NCI-H526 (cell line): Measurements from ENCODE around the gene ZNF648.
"Not testable (repeated sequence)": the region's sequence is repeated elsewhere in the genome, so short reads cannot be mapped to it uniquely, and the experiment has no call there.

Source experiments
- DNase-seq, 2 experiments: peaks; one replicate each; lab custom pipeline; 2025; lab: John Stamatoyannopoulos, UW

ZNF648 gene

GRCh38 chr1:182061594-182061993, at the start of gene ZNF648:
ZNF648 (minus strand) TSS chr1:182061712; CDS start chr1:182058010, 3,702 bp downstream.
- DNase-seq = peak in 1 of 2 experiments; percentile 24

GRCh38 chr1:182110635-182111034, 49.1 kb upstream of the ZNF648 start:
- no peak for DNase-seq

DNA sequence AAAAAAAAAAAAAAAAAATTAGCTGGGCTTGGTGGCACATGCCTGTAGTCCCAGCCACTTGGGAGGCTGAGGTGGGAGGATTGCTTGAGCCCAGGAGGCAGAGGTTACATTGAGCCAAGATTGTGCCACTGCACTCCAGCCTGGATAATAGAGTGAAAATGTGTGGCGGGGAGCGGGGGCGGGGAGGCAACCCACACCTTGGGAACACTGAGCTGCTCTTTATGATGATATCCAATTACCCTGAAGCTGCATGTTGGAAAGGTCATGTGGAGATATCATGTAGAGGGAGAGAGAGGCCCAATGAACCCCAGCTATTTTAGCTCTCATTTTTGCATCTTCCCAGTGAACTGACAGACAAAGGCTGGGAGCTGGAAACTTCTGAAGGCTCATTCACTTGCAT, 48.3 kb upstream of the ZNF648 start:
- peak in 1 of 2 experiments; percentile 25 for DNase-seq

GRCh38 chr1:182107209-182107608, 45.7 kb upstream of the ZNF648 start:
- DNase-seq = no peak

GRCh38 chr1:182102043-182102416, 40.5 kb upstream of the ZNF648 start:
- no peak for DNase-seq

DNA sequence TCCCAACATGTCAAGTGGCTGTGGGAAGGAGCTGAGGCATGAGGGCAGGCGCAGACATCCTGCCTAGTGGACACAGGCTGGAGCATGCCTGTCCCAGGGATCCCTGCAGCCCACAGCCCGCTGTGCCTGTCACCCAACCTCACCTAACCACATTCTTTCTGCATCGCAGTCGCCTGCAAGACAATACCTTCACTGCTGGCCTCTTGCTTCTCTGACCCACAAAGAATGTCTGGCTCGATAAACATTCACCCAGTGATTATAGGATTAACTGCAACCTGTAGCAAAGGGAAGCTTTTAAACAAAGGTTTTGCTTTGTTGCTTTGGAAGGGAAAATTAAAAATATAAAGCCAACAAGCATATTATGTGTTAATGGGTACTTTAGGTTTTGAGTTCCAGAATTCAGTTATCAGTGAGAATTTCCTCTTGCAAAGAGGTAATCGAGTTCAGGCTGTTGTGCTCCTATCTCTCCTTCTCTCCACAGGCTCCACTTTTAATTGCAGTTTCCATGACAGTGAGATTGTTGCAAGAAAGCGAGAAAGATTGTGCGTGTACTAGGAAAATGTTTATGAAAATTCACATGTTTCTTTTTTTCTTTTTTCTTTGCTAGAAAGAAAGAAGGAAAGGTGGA, 40.0 kb upstream of the ZNF648 start:
- DNase-seq = peak in 1 of 2 experiments; percentile 37

GRCh38 chr1:182098301-182098700, 36.8 kb upstream of the ZNF648 start:
- DNase-seq = no peak

- DNase-seq = peak; percentile 94 to 98
Measured at GRCh38 chr1:182095946-182096345, 34.4 kb upstream of the ZNF648 start.

- not testable (repeated sequence) for DNase-seq
Measured at GRCh38 chr1:182094514-182095005, 33.0 kb upstream of the ZNF648 start.

- DNase-seq = no peak
Measured at GRCh38 chr1:182093781-182094180, 32.3 kb upstream of the ZNF648 start.

DNA sequence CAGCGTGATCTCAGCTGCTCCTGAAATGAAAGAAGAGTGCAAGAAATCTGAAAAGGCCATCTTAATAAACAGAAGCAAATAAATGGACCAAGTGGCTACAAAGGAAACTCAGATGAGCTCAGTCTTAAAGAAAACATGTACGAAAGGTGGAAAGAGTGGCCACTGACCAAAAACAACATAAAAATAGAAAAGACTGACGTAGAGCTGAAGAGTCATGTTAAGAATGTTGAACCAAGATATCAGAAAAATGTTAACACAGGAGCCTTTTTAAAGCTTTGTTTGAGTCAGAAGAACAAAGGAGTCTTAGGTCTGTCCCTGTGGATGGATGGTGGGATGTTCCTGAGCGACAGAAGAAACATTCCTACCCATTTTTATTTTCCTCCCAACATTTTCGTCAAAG, 30.8 kb upstream of the ZNF648 start:
- DNase-seq = no peak

- no peak for DNase-seq
Measured at GRCh38 chr1:182091083-182091482, 29.6 kb upstream of the ZNF648 start.

DNA sequence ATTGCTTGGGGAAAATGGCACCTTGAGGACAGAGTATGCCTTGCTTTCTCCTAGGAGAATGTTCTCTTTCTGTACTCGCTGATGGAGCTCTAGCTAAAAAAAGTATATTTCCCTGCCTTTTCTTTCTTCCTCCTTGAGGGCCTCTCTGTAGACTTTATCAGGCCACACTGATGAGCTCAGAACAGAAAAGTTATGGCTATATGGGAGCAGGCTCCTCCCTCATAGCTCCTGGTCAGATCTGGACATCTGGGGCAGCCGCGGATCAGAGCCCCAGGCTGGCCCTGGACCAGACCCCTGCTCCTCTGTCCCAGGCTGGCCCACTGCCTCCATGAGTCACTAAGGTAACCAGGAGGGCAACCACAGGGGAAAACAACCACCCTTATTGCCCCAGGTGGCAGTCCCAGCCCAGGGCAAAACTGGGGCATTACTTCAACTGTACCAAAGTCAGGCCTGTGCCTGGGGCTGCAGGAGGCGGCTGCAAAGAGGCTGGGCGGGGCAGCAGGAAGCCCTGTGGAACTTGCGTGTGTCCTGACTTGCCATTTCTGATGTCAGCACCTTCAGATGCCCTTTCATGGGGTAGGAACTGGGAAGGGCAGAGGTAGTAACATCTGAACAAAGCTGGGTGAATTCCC, 26.3 kb upstream of the ZNF648 start:
- no peak for DNase-seq

GRCh38 chr1:182087304-182087703, 25.8 kb upstream of the ZNF648 start:
- DNase-seq = no peak

DNA sequence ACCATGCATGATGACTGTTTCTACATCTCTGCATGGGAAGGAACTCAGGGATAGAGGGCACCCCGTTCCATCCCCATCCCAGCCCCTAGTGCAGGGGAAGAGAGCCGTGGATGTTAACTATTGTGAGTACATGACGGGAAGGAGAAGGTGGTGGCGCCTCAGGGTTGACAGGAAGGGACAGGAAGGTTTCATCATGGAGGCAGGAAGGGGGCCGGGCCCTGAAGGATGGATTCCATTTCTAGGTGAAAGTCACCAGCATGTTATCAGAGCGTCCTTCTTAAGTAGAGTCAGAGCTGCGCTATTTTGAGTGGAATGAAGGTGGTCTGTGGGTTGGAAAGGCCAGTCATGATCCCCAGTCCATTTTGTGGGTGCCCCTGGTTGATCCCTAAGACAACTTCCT, 25.1 kb upstream of the ZNF648 start:
- DNase-seq = no peak

GRCh38 chr1:182086136-182086535, 24.6 kb upstream of the ZNF648 start:
- no peak for DNase-seq

DNA sequence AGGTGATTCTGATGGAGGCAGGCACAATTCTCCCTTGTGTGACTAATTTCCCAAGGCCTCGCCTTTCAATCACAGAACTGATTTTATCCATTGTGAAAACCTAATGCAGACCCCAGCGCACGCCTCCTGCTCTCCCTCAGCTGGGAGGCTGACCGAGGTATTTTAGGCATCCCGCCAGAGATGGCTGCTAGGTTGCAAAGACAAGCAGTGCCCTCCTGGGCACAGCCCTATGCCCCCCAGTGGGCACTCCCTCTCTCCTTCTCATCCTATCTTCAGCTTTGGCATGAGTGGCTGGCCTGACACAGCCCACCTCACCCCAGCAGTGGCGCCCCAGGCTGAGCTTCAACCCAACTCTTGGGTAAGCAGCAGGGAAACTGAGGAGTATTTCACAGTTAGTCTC, 24.2 kb upstream of the ZNF648 start:
- no peak for DNase-seq

- peak; percentile 89 to 99 for DNase-seq
Measured at GRCh38 chr1:182084487-182085316, 23.2 kb upstream of the ZNF648 start.

DNA sequence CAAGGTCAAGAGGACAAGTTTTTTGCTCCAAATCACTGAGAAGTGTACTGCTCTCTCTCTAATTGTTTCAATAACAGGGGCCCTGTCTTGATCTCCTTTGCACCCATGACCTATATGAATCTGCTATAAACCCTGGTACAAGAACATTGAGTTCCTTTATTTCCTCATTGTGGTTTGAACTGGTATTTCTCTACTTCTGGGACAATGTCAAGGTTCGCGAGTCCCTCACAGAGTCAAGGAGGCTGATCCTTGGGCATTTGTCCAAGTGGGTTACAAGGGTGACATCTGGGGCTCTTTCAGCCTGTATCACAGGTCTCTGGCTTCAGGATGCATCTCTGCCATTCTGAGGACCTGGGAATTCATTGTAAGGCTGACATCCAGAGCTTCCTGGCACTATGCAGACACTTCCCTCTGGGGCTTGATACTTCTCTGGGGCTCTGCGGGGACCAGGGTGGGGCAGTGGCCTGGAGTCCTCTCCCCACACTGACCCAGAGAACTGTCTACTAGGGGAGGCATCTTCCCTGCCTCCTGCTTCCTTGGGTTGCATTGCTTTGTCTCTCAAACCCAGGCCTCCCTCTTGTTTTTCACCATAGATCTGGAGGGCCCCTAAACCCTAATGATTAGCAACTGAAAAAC, 22.5 kb upstream of the ZNF648 start:
- no peak for DNase-seq

DNA sequence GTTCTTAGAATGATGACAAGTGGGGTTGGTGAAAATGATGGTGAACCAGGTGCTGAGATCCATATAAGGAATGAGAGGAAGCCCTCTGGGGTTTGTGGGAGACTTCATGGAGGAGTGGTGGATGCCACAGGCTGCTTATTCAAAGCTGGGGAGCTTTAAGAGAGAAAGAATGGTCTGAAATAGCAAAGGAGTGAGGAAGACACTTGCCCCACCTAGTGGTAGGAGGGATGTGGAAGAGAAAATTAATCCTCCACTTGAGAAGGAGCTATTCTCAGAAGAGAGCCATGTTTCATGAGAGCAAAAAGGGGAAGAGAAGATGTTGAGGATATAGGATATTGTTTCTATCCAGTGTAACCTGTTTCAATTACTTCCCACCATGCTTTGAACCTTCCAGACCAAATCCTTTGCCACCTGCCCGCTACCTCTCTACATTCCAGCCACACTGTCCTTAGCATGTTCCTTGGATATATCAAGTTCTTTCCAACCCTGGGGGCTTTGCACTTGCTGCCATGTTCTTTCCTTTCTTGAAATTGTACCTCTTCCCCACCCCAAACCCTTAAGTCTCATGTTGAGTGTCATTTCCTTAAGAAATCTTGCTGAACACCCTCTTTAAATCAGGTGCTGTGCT, 19.6 kb upstream of the ZNF648 start:
- peak; percentile 50 to 87 for DNase-seq

DNA sequence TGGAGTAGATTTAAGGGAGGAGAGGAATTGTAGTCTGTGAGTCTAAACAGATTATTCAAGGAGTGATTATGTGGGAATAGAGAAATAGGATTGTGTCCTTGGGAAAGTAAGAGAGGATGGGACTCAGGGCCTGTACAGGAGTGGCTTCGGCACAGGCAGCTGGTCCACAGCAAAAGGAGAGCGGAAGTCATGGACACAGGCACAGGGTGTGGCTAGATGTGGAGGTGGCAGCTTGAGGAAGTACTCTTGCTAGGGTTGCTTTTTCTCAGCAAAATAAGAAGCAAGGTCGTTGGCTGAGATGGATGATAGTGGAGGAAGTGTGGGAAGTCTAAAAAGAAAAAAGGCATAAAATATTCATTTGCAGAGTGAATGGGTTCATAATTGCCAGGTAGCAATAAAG, 18.5 kb upstream of the ZNF648 start:
- no peak for DNase-seq

DNA sequence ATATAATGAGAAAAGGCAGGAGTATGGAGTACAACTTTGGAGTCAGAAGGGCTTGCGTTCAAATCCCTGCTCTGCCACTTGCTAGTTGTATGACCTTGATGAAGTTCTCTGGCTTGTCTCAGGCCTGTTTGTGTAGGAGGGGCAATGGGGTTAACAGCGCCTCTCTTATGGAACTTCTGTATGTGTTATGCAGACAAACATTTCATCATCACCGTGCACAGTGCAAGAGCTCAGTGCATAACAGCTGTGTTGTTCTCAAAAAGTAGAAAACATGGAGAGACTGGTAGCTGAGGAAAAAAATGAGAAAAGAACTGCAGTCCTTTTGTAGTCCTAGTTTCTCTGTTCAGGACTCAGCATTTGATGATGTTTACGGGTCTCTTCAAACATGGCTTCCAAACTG, 10.4 kb upstream of the ZNF648 start:
- DNase-seq = no peak
